ENCODE results near the gene CDR2.

GRCh38 chr16:22418826-22419225, 44.4 kb upstream of the CDR2 start:
- TF ChIP-seq, protein P1, sequence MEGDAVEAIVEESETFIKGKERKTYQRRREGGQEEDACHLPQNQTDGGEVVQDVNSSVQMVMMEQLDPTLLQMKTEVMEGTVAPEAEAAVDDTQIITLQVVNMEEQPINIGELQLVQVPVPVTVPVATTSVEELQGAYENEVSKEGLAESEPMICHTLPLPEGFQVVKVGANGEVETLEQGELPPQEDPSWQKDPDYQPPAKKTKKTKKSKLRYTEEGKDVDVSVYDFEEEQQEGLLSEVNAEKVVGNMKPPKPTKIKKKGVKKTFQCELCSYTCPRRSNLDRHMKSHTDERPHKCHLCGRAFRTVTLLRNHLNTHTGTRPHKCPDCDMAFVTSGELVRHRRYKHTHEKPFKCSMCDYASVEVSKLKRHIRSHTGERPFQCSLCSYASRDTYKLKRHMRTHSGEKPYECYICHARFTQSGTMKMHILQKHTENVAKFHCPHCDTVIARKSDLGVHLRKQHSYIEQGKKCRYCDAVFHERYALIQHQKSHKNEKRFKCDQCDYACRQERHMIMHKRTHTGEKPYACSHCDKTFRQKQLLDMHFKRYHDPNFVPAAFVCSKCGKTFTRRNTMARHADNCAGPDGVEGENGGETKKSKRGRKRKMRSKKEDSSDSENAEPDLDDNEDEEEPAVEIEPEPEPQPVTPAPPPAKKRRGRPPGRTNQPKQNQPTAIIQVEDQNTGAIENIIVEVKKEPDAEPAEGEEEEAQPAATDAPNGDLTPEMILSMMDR (IDR thresholded peaks at IDR 0.05), result no peak
- TF ChIP-seq EZH2 (IDR thresholded peaks at IDR 0.05), result no peak

Data from neural progenitor cell (in vitro differentiated cells).